ENCODE data around the gene SPEN. TPM values are rescaled to one million over a fixed set of nuclear protein-coding genes. Genes with fewer than 3 reads are reported as not detected.
A peak's percentile ranks its signal among the peaks of the same experiment; 100 is the strongest.

SPEN gene
- total RNA-seq, 1 experiment from 2014 or later, result 46.4 TPM

DNA sequence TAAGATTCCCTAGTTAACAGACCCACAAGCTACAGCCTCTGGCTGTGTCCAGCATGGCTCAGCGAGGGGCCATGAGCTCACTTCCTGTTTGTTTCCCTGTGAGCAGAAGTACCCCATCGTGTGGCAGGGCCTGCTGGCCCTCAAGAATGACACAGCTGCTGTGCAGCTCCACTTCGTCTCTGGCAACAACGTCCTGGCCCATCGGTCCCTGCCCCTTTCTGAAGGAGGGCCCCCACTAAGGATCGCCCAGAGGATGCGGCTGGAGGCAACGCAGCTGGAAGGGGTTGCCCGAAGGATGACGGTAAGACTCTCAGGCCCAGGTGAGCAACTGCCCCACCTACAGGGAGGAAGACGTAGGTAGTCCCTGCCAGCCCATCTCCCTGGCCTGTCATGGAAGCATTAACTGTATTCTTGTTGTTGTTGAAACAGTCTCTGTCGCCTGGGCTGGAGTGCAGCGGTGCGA, 90.2 kb downstream of the SPEN start:
- Mint-ChIP-seq H3K36me3 (ENCODE audit: insufficient read depth, unreplicated experiment) (peaks cover 91% of the 10 kb centered on the region), H3K27ac (ENCODE audit: unreplicated experiment) (peak overlapping the region; percentile 79), H3K27me3 (ENCODE audit: insufficient read depth, unreplicated experiment) (no peaks in the 10 kb centered on the region), H3K4me3 (ENCODE audit: unreplicated experiment) (no peak overlapping the region), H3K9me3 (ENCODE audit: unreplicated experiment) (no peaks in the 10 kb centered on the region), H3K4me1 (ENCODE audit: low read depth, unreplicated experiment) (no peaks in the 10 kb centered on the region)
- DNase-seq, result peak in 1 of 2 experiments; percentile 28
- TF ChIP-seq, protein P1, sequence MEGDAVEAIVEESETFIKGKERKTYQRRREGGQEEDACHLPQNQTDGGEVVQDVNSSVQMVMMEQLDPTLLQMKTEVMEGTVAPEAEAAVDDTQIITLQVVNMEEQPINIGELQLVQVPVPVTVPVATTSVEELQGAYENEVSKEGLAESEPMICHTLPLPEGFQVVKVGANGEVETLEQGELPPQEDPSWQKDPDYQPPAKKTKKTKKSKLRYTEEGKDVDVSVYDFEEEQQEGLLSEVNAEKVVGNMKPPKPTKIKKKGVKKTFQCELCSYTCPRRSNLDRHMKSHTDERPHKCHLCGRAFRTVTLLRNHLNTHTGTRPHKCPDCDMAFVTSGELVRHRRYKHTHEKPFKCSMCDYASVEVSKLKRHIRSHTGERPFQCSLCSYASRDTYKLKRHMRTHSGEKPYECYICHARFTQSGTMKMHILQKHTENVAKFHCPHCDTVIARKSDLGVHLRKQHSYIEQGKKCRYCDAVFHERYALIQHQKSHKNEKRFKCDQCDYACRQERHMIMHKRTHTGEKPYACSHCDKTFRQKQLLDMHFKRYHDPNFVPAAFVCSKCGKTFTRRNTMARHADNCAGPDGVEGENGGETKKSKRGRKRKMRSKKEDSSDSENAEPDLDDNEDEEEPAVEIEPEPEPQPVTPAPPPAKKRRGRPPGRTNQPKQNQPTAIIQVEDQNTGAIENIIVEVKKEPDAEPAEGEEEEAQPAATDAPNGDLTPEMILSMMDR (IDR thresholded peaks at IDR 0.05; ENCODE audit: insufficient read depth in 1 of 2, low read depth in 1 of 2, low read length in 1 of 2, severe bottlenecking in 1 of 2, unreplicated experiment in 1 of 2), result no peak
- H3K4me1 ChIP-seq, result no peaks in the 10 kb centered on the region
- H3K27me3 ChIP-seq (replicated peaks; ENCODE audit: control insufficient read depth, insufficient read depth, low read length), result no peaks in the 10 kb centered on the region
- H3K4me3 ChIP-seq (ENCODE audit: low read depth, low read length), result no peak overlapping the region
- intact Hi-C loops (cut with micrococcal nuclease; ENCODE audit: unreplicated experiment), result no loop called here
- ChIA-PET CTCF (interaction anchor here (0.6 to 0.8 kb wide), 2 partner anchors 122 to 146 kb away, joined by 3 to 6 read pairs; no protein-coding TSS in a partner anchor), POLR2A (no interaction called here)
- BruUV-seq (replicated peaks), result no TSS peak
- H3K36me3 ChIP-seq (ENCODE audit: control insufficient read depth, insufficient read depth, low read length), result no peaks in the 10 kb centered on the region; the same call in 1 of the 2 replicates
- H3K9me3 ChIP-seq, result no peaks in the 10 kb centered on the region

DNA sequence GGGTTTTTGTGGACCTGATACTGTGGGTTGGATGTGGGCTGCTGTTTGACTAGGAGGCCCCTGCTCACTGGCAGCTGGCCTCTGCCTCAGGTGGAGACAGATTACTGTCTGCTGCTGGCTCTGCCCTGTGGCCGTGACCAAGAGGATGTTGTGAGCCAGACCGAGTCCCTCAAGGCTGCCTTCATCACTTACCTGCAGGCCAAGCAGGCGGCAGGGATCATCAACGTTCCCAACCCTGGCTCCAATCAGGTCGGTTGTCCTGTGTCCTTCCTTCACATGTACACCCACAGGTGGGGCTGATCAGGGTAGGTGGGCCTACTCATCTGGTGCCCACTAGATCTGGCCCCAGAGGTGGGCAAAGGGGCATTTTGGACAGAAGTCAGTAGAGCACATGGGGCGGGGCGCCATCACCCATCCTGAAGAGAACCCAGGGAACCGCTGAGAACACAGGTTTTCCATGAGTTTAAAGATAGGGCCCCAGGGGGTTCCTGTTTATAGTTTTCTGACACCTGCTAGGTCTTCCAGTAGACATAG, 91.2 kb downstream of the SPEN start:
- H3K4me1 ChIP-seq, result no peaks in the 10 kb centered on the region
- H3K27me3 Mint-ChIP-seq (ENCODE audit: insufficient read depth, unreplicated experiment), result no peaks in the 10 kb centered on the region
- peaks cover 81% of the 10 kb centered on the region for H3K36me3 Mint-ChIP-seq (ENCODE audit: insufficient read depth, unreplicated experiment)
- H3K4me3 Mint-ChIP-seq (ENCODE audit: unreplicated experiment), result no peak overlapping the region
- BruUV-seq (replicated peaks), result no TSS peak
- intact Hi-C loops (cut with micrococcal nuclease; ENCODE audit: unreplicated experiment), result no loop called here
- TF ChIP-seq, protein P1 (IDR thresholded peaks at IDR 0.05; ENCODE audit: insufficient read depth in 1 of 2, low read depth in 1 of 2, low read length in 1 of 2, severe bottlenecking in 1 of 2, unreplicated experiment in 1 of 2), result no peak
- H3K4me3 ChIP-seq (ENCODE audit: low read depth, low read length), result no peak overlapping the region
- no peaks in the 10 kb centered on the region for H3K9me3 ChIP-seq
- no peaks in the 10 kb centered on the region for H3K4me1 Mint-ChIP-seq (ENCODE audit: low read depth, unreplicated experiment)
- H3K9me3 Mint-ChIP-seq (ENCODE audit: unreplicated experiment), result no peaks in the 10 kb centered on the region
- no peaks in the 10 kb centered on the region; the same call in 1 of the 2 replicates for H3K36me3 ChIP-seq (ENCODE audit: control insufficient read depth, insufficient read depth, low read length)
- H3K27me3 ChIP-seq (replicated peaks; ENCODE audit: control insufficient read depth, insufficient read depth, low read length), result no peaks in the 10 kb centered on the region
- CTCF ChIA-PET, result no interaction called here
- no peak for DNase-seq
- POLR2A ChIA-PET, result no interaction called here
- no peak overlapping the region for H3K27ac Mint-ChIP-seq (ENCODE audit: unreplicated experiment)

DNA sequence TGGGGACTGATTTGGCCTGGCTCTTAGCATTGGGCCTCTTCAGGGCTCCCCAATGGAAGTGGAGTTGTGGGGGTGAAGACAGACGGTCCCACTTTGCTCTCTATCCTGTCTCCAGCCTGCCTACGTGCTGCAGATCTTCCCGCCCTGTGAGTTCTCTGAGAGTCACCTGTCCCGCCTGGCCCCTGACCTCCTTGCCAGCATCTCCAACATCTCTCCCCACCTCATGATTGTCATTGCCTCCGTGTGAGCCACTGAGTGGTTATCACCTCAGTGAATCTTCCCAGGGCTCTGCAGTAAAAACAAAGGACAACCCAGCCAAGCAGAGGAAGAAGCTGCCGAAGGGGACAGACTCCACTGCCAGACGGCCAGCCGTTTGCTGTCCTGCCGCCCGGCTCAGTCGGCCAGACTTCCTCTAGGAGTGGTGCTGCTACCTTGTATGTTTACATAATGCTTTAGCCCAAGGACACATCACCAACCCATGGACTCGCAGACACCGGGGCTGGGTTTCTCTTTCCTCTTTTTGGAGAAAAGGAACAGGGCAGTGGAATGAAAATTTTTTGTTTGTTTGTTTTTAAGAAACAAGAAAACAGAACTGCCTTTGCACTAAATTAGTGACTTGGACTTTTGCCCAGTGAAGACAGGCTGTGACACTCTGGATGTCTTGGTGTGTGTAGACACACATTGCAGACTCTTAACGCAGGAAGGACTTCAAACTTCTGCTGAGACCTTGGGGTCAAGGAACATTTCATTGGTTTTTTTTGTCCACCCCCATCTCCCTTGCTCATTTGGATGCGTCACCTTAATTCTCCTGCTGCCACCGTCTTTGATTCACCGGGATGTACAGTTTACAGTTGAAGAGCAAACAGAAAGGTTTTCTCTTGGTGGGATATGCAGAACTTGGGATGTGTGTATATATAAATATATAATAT, 91.9 kb downstream of the SPEN start:
- Mint-ChIP-seq H3K9me3 (ENCODE audit: unreplicated experiment) (no peaks in the 10 kb centered on the region), H3K36me3 (ENCODE audit: insufficient read depth, unreplicated experiment) (peaks cover 81% of the 10 kb centered on the region), H3K4me3 (ENCODE audit: unreplicated experiment) (no peak overlapping the region), H3K27ac (ENCODE audit: unreplicated experiment) (no peak overlapping the region), H3K4me1 (ENCODE audit: low read depth, unreplicated experiment) (no peaks in the 10 kb centered on the region), H3K27me3 (ENCODE audit: insufficient read depth, unreplicated experiment) (no peaks in the 10 kb centered on the region)
- TF ChIP-seq, protein P1 (IDR thresholded peaks at IDR 0.05; ENCODE audit: insufficient read depth in 1 of 2, low read depth in 1 of 2, low read length in 1 of 2, severe bottlenecking in 1 of 2, unreplicated experiment in 1 of 2), result no peak
- H3K27me3 ChIP-seq (replicated peaks; ENCODE audit: control insufficient read depth, insufficient read depth, low read length), result no peaks in the 10 kb centered on the region
- CTCF ChIA-PET, result no interaction called here
- TSS peak; percentile 57 for BruUV-seq (replicated peaks)
- POLR2A ChIA-PET, result no interaction called here
- H3K4me1 ChIP-seq, result no peaks in the 10 kb centered on the region
- no peaks in the 10 kb centered on the region for H3K9me3 ChIP-seq
- DNase-seq, result no peak
- H3K4me3 ChIP-seq (ENCODE audit: low read depth, low read length), result no peak overlapping the region
- H3K36me3 ChIP-seq (ENCODE audit: control insufficient read depth, insufficient read depth, low read length), result no peaks in the 10 kb centered on the region; the same call in 1 of the 2 replicates
- intact Hi-C loops (cut with micrococcal nuclease; ENCODE audit: unreplicated experiment), result no loop called here
